GM08714 (cell line): ENCODE measurements around the gene SEMA5A.

Experiments used
- H3K4me3 ChIP-seq: fragments of 200-500 bp; sonication (Bioruptor generic); 2 replicates; pipeline ENCODE4 v1.5.1; 2014; ENCODE audit warnings: mild to moderate bottlenecking, low read length, inconsistent platforms
- ZNF274 ChIP-seq: IDR thresholded peaks from 2 replicates; pipeline ENCODE4 v1.6.1; 2012; ENCODE audit warnings: mild to moderate bottlenecking, low read depth, low read length

Gene SEMA5A

DNA sequence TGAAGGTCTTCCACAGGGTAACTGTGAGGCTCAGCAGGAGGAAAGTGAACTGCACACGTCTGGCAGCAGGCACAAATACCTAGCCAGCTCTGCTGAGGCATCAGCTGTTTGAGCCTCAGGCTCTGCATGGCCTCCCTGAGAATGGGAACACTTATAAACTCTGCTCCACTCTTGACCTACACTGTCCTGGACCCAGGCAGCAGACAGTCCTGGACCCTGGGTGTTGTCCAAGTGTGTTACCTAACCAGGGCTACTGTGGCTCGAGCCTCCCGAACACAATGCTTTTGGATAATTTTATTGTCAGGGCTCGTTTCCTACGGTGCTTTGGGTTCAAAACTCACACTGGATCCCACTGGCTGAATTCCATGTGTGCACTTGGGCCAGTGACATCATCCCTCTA lies 497.9 kb downstream of the SEMA5A start:
- no peak for TF ChIP-seq ZNF274
- no peak overlapping the region for H3K4me3 ChIP-seq

GRCh38 chr5:9046756-9047481 lies 499.0 kb downstream of the SEMA5A start:
- H3K4me3 ChIP-seq: no peak overlapping the region
- no peak for TF ChIP-seq ZNF274

DNA sequence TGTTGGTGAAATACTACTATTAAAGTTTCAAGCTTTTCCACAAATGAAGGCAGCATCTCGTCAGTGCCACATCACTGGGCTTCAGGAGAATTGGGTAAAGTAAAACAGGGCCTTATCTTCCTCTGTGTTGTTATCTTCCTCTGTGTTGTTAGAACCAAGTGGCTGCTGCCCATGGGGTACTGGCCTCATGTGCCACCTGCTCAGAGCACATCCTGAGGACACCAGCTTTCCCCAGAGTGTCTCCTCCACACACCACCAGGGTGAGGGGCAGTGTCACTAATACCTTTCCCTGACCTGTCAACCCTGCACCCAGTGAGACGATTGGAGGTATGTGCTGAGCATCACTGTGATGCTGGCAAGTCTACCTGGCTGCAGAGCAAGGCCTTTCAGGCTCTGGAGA lies 499.9 kb downstream of the SEMA5A start:
- H3K4me3 ChIP-seq: no peak overlapping the region
- TF ChIP-seq ZNF274: no peak

GRCh38 chr5:9042241-9042640 lies 503.6 kb downstream of the SEMA5A start:
- H3K4me3 ChIP-seq: no peak overlapping the region
- no peak for TF ChIP-seq ZNF274

DNA sequence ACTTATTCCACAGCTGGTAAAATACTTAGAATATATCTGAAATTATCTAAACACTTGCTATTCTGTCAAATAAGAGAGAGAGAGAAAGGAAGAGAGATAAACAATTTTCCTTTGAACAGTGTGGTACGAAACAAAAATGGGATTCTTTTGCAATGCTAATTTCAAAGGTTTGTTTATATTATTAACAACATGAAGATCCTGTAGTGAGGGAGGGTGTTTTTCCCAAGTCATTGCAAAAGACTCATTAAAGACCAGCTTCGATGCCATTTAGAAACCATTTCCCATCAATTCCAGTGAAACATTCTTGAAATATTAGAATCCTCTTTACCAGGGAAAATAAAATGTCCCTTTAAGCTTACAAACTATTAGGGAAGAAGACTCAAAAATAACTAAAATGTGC lies 505.4 kb downstream of the SEMA5A start:
- TF ChIP-seq ZNF274: no peak
- no peak overlapping the region for H3K4me3 ChIP-seq

DNA sequence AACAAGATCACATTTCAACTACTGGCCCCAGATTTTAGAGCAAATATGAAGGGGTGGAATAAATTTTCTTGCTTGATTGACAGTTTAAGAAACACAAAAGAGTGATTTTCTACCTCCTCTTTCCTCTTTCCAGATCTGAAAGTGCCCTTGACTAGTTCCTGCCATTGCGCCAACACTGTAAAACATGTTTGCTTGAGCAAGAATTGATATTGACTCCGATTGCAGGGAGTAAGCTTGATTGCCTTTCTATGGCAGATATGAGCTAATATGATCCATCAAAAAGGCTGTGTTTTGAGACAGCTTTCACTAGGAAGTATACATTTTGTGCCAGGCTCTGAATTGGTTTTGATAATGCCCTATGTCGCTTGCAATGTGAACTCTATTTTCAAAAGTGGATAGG lies 508.8 kb downstream of the SEMA5A start:
- no peak overlapping the region for H3K4me3 ChIP-seq
- no peak for TF ChIP-seq ZNF274

DNA sequence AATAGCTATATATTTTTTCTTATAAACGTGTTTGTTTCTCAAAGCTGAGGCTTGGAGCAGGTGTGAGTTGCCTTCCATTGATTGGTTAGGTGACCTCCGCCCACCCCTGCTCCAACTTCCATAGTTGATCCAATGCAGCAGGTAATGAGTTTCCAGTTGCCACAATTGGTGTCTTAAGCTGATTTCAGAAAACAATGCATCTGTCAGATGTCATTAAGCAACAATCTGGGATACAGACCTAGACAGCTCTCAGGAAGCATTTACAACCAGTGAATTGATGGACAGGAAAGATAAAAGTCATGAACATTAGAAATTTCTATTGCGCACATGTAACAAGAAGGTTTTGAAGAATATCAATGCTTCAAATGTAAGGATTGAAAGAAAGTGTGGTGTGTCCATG lies 510.5 kb downstream of the SEMA5A start:
- H3K4me3 ChIP-seq: no peak overlapping the region
- TF ChIP-seq ZNF274: no peak

- TF ChIP-seq ZNF274: no peak
- H3K4me3 ChIP-seq: no peak overlapping the region
Observed at GRCh38 chr5:9034649-9035048, 511.2 kb downstream of the SEMA5A start.

DNA sequence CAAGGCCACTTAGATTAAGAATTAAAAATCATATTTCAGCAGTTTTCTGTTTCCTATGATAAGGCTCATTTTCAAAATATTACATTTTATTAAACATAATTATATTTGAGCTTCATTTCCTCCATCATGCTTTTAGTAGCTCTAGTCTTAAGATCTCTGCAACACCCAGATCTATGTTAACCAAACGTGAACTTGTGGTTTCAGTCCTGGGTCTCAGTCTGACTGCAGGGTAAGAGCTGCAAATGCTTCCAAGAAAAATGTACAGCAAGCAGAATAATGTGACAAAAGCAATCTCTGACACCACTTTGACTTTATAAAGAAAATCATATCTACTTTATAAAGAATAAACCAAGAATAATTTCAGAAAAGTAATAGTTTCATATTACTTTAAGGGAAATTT lies 512.4 kb downstream of the SEMA5A start:
- no peak overlapping the region for H3K4me3 ChIP-seq
- no peak for TF ChIP-seq ZNF274

GRCh38 chr5:9025942-9026341 lies 519.9 kb downstream of the SEMA5A start:
- no peak for TF ChIP-seq ZNF274
- H3K4me3 ChIP-seq: no peak overlapping the region

DNA sequence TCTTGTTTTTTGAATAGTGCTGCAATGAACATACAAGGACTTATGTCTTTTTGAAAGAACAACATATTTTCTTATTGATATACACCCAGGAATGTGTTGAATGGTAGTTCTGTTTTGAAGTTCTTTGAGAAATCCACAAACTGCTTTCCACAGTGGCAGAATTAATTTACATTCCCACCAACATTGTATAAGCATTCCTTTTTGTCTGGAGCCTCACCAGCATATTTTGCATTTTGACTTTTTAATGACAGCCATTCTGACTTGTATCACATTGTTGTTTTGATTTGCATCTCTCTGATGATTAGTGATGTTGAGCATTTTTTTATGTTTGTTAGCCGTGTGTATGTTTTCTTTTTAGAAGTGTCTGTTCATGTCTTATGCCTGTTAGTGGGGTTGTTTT lies 524.9 kb downstream of the SEMA5A start:
- TF ChIP-seq ZNF274: no peak
- no peak overlapping the region for H3K4me3 ChIP-seq

- TF ChIP-seq ZNF274: no peak
- no peak overlapping the region for H3K4me3 ChIP-seq
Observed at GRCh38 chr5:9015937-9016270, 530.0 kb downstream of the SEMA5A start.

DNA sequence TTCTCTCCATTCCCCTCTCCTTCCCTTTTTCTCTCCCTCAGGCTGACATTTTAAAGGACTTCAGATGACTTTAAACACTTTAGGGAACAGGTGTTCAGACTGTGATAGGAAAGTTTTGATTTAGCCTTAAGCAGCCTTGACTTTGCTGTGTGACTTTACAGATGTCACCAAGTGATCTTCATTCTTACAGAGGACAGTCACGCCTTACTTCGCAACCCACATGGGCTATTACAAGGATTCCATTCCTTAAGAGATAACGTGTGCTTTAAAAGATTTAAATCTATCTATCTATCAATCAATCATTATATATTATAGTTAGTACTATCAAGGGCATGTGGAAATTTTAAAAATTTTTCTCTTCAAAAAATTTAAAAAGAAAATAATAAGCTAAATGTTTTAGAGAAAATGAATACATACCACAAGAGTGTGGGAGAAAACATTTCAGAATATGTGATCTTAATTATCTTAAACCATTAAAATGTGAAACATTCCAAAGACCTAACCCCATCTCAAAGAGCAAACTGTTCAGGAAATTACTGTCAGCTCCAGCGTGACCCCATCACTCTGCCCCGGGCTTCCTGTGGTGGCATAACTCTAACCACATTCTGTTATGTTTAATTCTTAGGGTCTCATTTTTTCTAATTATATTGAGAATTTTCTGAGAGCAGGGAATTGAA lies 530.5 kb downstream of the SEMA5A start:
- no peak overlapping the region for H3K4me3 ChIP-seq
- no peak for TF ChIP-seq ZNF274

GRCh38 chr5:9013147-9013546 lies 532.7 kb downstream of the SEMA5A start:
- no peak overlapping the region for H3K4me3 ChIP-seq
- TF ChIP-seq ZNF274: no peak

GRCh38 chr5:9009931-9010651 lies 535.8 kb downstream of the SEMA5A start:
- no peak for TF ChIP-seq ZNF274
- no peak overlapping the region for H3K4me3 ChIP-seq

DNA sequence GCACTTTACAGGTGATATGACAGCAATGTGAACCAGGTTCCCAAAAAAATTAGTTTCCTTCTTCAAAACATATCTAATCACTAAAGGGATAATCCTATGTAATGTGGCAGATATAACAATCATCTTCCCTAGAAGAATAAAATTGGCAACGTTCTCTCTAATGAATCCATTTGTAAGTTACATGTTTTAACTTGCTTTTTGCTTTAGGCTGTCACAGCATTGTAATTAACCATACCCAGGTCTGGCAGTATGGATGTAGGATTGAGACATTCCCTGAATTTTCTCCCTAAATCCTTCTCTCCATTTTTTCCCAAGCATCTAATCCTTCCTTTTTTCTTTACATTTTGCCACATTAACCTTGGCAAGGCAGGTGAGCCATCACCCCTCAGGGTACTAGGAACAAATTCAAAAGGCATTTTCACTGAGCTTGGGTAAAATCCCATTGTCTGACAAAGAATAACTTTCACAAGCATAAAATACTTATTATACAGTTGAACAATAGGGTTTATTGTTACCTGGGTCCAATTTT lies 548.3 kb downstream of the SEMA5A start:
- TF ChIP-seq ZNF274: no peak
- no peak overlapping the region for H3K4me3 ChIP-seq
